H1 (cell line): ENCODE results near the gene CAMTA1. TPM values are rescaled to one million over a fixed set of nuclear protein-coding genes. Genes with fewer than 3 reads are reported as not detected.

Source experiments
- CTCF ChIA-PET: fragments of 300-600 bp; sonication (Branson Sonifier 250); formaldehyde crosslinking; loops from one replicate; lab custom pipeline; 2021; ENCODE audit not compliant: partially characterized antibody; lab: Charles Lee
- POLR2A ChIA-PET: fragments of 300-600 bp; sonication (Branson Sonifier 250); formaldehyde crosslinking; loops from one replicate; lab custom pipeline; 2021; ENCODE audit warnings: inconsistent platforms; ENCODE audit not compliant: partially characterized antibody; lab: Charles Lee
- DNase-seq, 2 experiments: peaks; one replicate each; pipeline versions ENCODE4 v3.0.0 to v3.0.0-alpha.2; 2010 to 2022; ENCODE audit warnings: low spot score in 2 of 2, low read depth in 1 of 2, mixed read lengths in 1 of 2
- FAIRE-seq: peaks from 2 replicates; lab custom pipeline; 2011; peaks lifted over from hg19 to GRCh38; lab: Jason Lieb, UNC
- H2AFZ ChIP-seq: 2 replicates; pipeline ENCODE4 v1.8.1; 2012; ENCODE audit warnings: low read length, inconsistent platforms
- H2AK5ac ChIP-seq: 2 replicates; pipeline ENCODE4 v1.6.1; 2013; ENCODE audit warnings: low read depth, low read length
- H2BK120ac ChIP-seq: replicated peaks from 2 replicates; pipeline ENCODE3; 2013; ENCODE audit warnings: low read depth, low read length, inconsistent platforms
- H2BK12ac ChIP-seq: 2 replicates; pipeline ENCODE4 v1.6.1; 2013; ENCODE audit warnings: low read depth, low read length
- H2BK15ac ChIP-seq: 2 replicates; pipeline ENCODE4 v1.6.1; 2013; ENCODE audit warnings: low read length
- H2BK20ac ChIP-seq: 2 replicates; pipeline ENCODE4 v1.6.1; 2013; ENCODE audit warnings: low read length
- H2BK5ac ChIP-seq: 2 replicates; pipeline ENCODE4 v1.6.1; 2013; ENCODE audit warnings: low read depth, low read length
- H3K14ac ChIP-seq: 2 replicates; pipeline ENCODE4 v1.6.1; 2013; ENCODE audit warnings: inconsistent platforms; ENCODE audit not compliant: insufficient read length
- H3K18ac ChIP-seq: 2 replicates; pipeline ENCODE4 v1.6.1; 2013; ENCODE audit warnings: low read length; ENCODE audit errors: extremely low read depth
- H3K23ac ChIP-seq: 2 replicates; pipeline ENCODE4 v1.6.1; 2013; ENCODE audit warnings: inconsistent platforms; ENCODE audit not compliant: insufficient read length
- H3K23me2 ChIP-seq: 2 replicates; pipeline ENCODE4 v1.6.1; 2013; ENCODE audit warnings: low read depth, low read length
- H3K27ac ChIP-seq: 2 replicates; pipeline ENCODE4 v1.6.1; 2011; ENCODE audit warnings: low read depth, low read length, inconsistent platforms
- H3K27me3 ChIP-seq, 4 experiments: replicated peaks in 1 of 4; 1 replicate in 1 of 4; 2 replicates in 3 of 4; pipeline versions ENCODE4 v1.6.1 to v1.8.1; 2011 to 2013; ENCODE audit warnings: low read length in 3 of 4, mild to moderate bottlenecking in 3 of 4, inconsistent platforms in 2 of 4, mixed read lengths in 2 of 4, moderate library complexity in 1 of 4; ENCODE audit not compliant: control insufficient read depth in 3 of 4, insufficient read depth in 3 of 4; ENCODE audit errors: extremely low read depth in 1 of 4
- H3K36me3 ChIP-seq, 4 experiments: 2 replicates each; pipeline versions ENCODE4 v1.6.1 to v1.8.1; 2011 to 2013; ENCODE audit warnings: mild to moderate bottlenecking in 4 of 4, low read length in 3 of 4, moderate library complexity in 2 of 4, control low read depth in 1 of 4, inconsistent platforms in 1 of 4; ENCODE audit not compliant: insufficient read depth in 4 of 4, control insufficient read depth in 2 of 4
- H3K4ac ChIP-seq: replicated peaks from 2 replicates; pipeline ENCODE3; 2013; ENCODE audit warnings: low read length, low read depth, mixed read lengths, inconsistent platforms; ENCODE audit not compliant: insufficient read length
- H3K4me1 ChIP-seq, 4 experiments: replicated peaks in 1 of 4; 1 replicate in 1 of 4; 2 replicates in 3 of 4; pipeline versions ENCODE4 v1.6.1 to v1.8.1; 2011 to 2013; ENCODE audit warnings: low read length in 3 of 4, inconsistent platforms in 2 of 4, mixed read lengths in 1 of 4; ENCODE audit not compliant: insufficient read depth in 4 of 4, control insufficient read depth in 3 of 4
- H3K4me2 ChIP-seq, 2 experiments: 2 replicates each; pipeline versions ENCODE4 v1.6.1 to v1.8.1; 2011 to 2013; ENCODE audit warnings: low read depth in 2 of 2, low read length in 2 of 2, control low read depth in 1 of 2, inconsistent platforms in 1 of 2, mild to moderate bottlenecking in 1 of 2; ENCODE audit not compliant: insufficient read depth in 1 of 2
- H3K4me3 ChIP-seq, 4 experiments: fragments of 200-600, 300-600 bp in 1 of 4; sonication (generic), shearing (Covaris generic), sonication (Bioruptor Twin) in 1 of 4; 2 replicates each; pipeline versions ENCODE4 v1.5.1 to v1.8.1; 2011 to 2016; ENCODE audit warnings: low read length in 4 of 4, low read depth in 3 of 4, control low read depth in 2 of 4, inconsistent platforms in 2 of 4, mild to moderate bottlenecking in 2 of 4, mixed read lengths in 1 of 4, moderate library complexity in 1 of 4; ENCODE audit not compliant: insufficient read depth in 2 of 4; ENCODE audit errors: extremely low read depth in 1 of 4
- H3K56ac ChIP-seq: replicated peaks from 2 replicates; pipeline ENCODE3; 2013; ENCODE audit warnings: low read depth, mild to moderate bottlenecking, mixed read lengths, low read length, inconsistent platforms; ENCODE audit not compliant: insufficient read length
- H3K79me1 ChIP-seq: 2 replicates; pipeline ENCODE4 v1.6.1; 2013; ENCODE audit warnings: low read depth, low read length, control low read depth
- H3K79me2 ChIP-seq, 2 experiments: 2 replicates each; pipeline versions ENCODE4 v1.6.1 to v1.8.1; 2012 to 2013; ENCODE audit warnings: low read length in 2 of 2, mild to moderate bottlenecking in 2 of 2, inconsistent platforms in 1 of 2; ENCODE audit not compliant: insufficient read depth in 2 of 2, control insufficient read depth in 1 of 2
- H3K9ac ChIP-seq, 4 experiments: replicated peaks in 1 of 4; 1 replicate in 1 of 4; 2 replicates in 3 of 4; pipeline versions ENCODE4 v1.6.1 to v1.8.1; 2011 to 2013; ENCODE audit warnings: low read depth in 3 of 4, low read length in 3 of 4, control low read depth in 2 of 4, mild to moderate bottlenecking in 2 of 4, moderate library complexity in 2 of 4, inconsistent platforms in 1 of 4; ENCODE audit errors: extremely low read depth in 1 of 4
- H3K9me3 ChIP-seq, 2 experiments: 2 replicates each; pipeline versions ENCODE4 v1.6.1 to v1.8.1; 2012 to 2013; ENCODE audit warnings: mild to moderate bottlenecking in 2 of 2, moderate library complexity in 2 of 2, control low read depth in 1 of 2, inconsistent platforms in 1 of 2, low read depth in 1 of 2, low read length in 1 of 2, mixed read lengths in 1 of 2; ENCODE audit not compliant: insufficient read depth in 2 of 2
- H4K20me1 ChIP-seq, 2 experiments: replicated peaks in 1 of 2; 2 replicates each; pipeline versions ENCODE3 to v1.8.1; 2011 to 2013; ENCODE audit warnings: inconsistent platforms in 2 of 2, low read length in 2 of 2, mild to moderate bottlenecking in 1 of 2; ENCODE audit not compliant: insufficient read depth in 2 of 2, control insufficient read depth in 1 of 2
- H4K5ac ChIP-seq: 2 replicates; pipeline ENCODE4 v1.6.1; 2013; ENCODE audit warnings: low read length, low read depth, mixed read lengths, inconsistent platforms; ENCODE audit not compliant: insufficient read length
- H4K8ac ChIP-seq: 2 replicates; pipeline ENCODE4 v1.8.0; 2013; ENCODE audit warnings: mild to moderate bottlenecking, moderate library complexity, low read length, inconsistent platforms; ENCODE audit not compliant: insufficient read depth; ENCODE audit errors: extremely low read depth
- H4K91ac ChIP-seq: replicated peaks from 2 replicates; pipeline ENCODE3; 2013; ENCODE audit warnings: low read length, mixed read lengths, inconsistent platforms; ENCODE audit not compliant: insufficient read length
- CHD2 ChIP-seq: IDR thresholded peaks from 2 replicates; pipeline ENCODE4 v1.6.1; 2012; ENCODE audit warnings: low read length, improper control_type of control experiment
- CREB1 ChIP-seq: IDR thresholded peaks from 2 replicates; pipeline ENCODE4 v1.6.1; 2012; ENCODE audit warnings: inconsistent platforms
- CTBP2 ChIP-seq: IDR thresholded peaks from 2 replicates; pipeline ENCODE4 v1.7.0; 2011; ENCODE audit warnings: borderline replicate concordance, mild to moderate bottlenecking, moderate library complexity, mixed read lengths, low read length; ENCODE audit not compliant: insufficient read depth, insufficient read length
- EZH2 ChIP-seq: fragments of 200-600 bp; sonication (generic); IDR thresholded peaks from 2 replicates; pipeline ENCODE4 v1.7.1; 2012; ENCODE audit warnings: low read depth, mild to moderate bottlenecking, moderate library complexity, low read length, inconsistent platforms; ENCODE audit not compliant: severe bottlenecking
- FOSL1 ChIP-seq: IDR thresholded peaks from 2 replicates; pipeline ENCODE4 v1.6.1; 2011; ENCODE audit warnings: mild to moderate bottlenecking, low read depth, low read length, moderate library complexity; ENCODE audit not compliant: insufficient read depth
- POLR2AphosphoS5 ChIP-seq: IDR thresholded peaks from 2 replicates; pipeline ENCODE4 v1.6.1; 2011; ENCODE audit warnings: low read depth, low read length
- RAD21 ChIP-seq, 2 experiments: IDR thresholded peaks in 1 of 2; conservative IDR thresholded peaks in 1 of 2; 2 replicates each; pipeline ENCODE4 v1.6.1; 2011; ENCODE audit warnings: low read depth in 2 of 2, low read length in 2 of 2, improper control_type of control experiment in 1 of 2, inconsistent platforms in 1 of 2, mild to moderate bottlenecking in 1 of 2, moderate library complexity in 1 of 2
- RBBP5 ChIP-seq: IDR thresholded peaks from 2 replicates; pipeline ENCODE4 v1.7.1; 2012; ENCODE audit warnings: low read depth, mild to moderate bottlenecking, inconsistent platforms, low read length, moderate library complexity, borderline replicate concordance
- SAP30 ChIP-seq: fragments of 300-600 bp; sonication (generic); IDR thresholded peaks from 2 replicates; pipeline ENCODE4 v1.7.1; 2012; ENCODE audit warnings: low read length, moderate library complexity, mild to moderate bottlenecking, inconsistent platforms; ENCODE audit not compliant: insufficient read depth, insufficient replicate concordance
- SUZ12 ChIP-seq: fragments of 200-600 bp; sonication (generic); IDR thresholded peaks from 2 replicates; pipeline ENCODE4 v1.6.1; 2012; ENCODE audit warnings: mild to moderate bottlenecking, inconsistent platforms, low read length, moderate library complexity, mixed read lengths
- TBP ChIP-seq: IDR thresholded peaks from 2 replicates; pipeline ENCODE4 v1.6.1; 2011; ENCODE audit warnings: low read depth, low read length, improper control_type of control experiment
- USF2 ChIP-seq: IDR thresholded peaks from 2 replicates; pipeline ENCODE4 v1.6.1; 2011; ENCODE audit warnings: low read length, improper control_type of control experiment
- WGBS, 2 experiments: shearing (Covaris generic) in 1 of 2; methylation state at CpG; one replicate each; pipeline versions ENCODE4 v1.1.6 to v1.1.7; 2013 to 2015; ENCODE audit warnings: low lambda C conversion rate in 2 of 2, mixed read lengths in 2 of 2, inconsistent platforms in 1 of 2, low coverage in 1 of 2, missing lambda C conversion rate in 1 of 2; ENCODE audit not compliant: insufficient replicate concordance in 2 of 2, insufficient coverage in 1 of 2, insufficient read length in 1 of 2; ENCODE audit errors: extremely low coverage in 1 of 2, missing lambda C conversion rate in 1 of 2; 5-methylcytosine and 5-hydroxymethylcytosine counted together
- polyA plus RNA-seq, 7 experiments: library from polyadenylated mRNA; depleted of rRNA in 3 of 7; stranded (reverse) in 5 of 7; unstranded in 2 of 7; fragments of >200 nt in 5 of 7; fragments of 200-250 nt in 2 of 7; gene quantifications; 1 replicate in 5 of 7; 2 replicates in 1 of 7; 4 replicates in 1 of 7; pipeline versions ENCODE4 v1.2.1 to v1.2.3, GENCODE V29; 2011 to 2013; ENCODE audit warnings: missing spikeins in 2 of 7, mixed read lengths in 2 of 7
- total RNA-seq: library from RNA; stranded (reverse); fragmentation: NEBNext Ultra II Directional; extraction: Animal tissue kit (Norgen Biotek cat#: 25700); gene quantifications from 2 replicates; pipeline ENCODE4 v1.2.1, GENCODE V29; 2021

CAMTA1 gene
- total and polyA plus RNA-seq, 2 of the 8 experiments (the other 6 are each of a cell fraction or from before 2014, with no cell fraction given): 65.0 to 119 TPM

GRCh38 chr1:7355646-7356045 lies 570.4 kb downstream of the CAMTA1 start:
- no peak overlapping the region for H3K27ac ChIP-seq
- H3K9me3 ChIP-seq: no peaks in the 10 kb centered on the region
- no peak overlapping the region for H3K9ac ChIP-seq
- H2BK12ac ChIP-seq: no peak overlapping the region
- WGBS, 2 experiments: 100% methylated on average over 2 of the region's 2 CpGs; no CpG with 5 or more reads in 1 of the 2 experiments
- H2BK5ac ChIP-seq: no peak overlapping the region
- H4K20me1 ChIP-seq: no peaks in the 10 kb centered on the region
- no peaks in the 10 kb centered on the region for H3K27me3 ChIP-seq
- H3K23ac ChIP-seq: no peak overlapping the region
- H3K79me1 ChIP-seq: no peaks in the 10 kb centered on the region
- no peak overlapping the region for H3K4ac ChIP-seq
- no peaks in the 10 kb centered on the region for H3K36me3 ChIP-seq
- H2AK5ac ChIP-seq: no peak overlapping the region
- H2BK15ac ChIP-seq: no peak overlapping the region
- H2BK120ac ChIP-seq: no peak overlapping the region
- no peak for DNase-seq
- TF ChIP-seq CHD2 (no peak), EZH2 (no peak), POLR2AphosphoS5 (no peak), CTBP2 (no peak), RBBP5 (no peak), SUZ12 (no peak), SAP30 (no peak), RAD21 (IDR thresholded peaks at IDR 0.05 in 1 of 2, conservative IDR thresholded peaks at IDR 0.05 in 1 of 2; ENCODE audit: low read depth in 2 of 2, low read length in 2 of 2) (no peak), TBP (no peak), FOSL1 (no peak), USF2 (no peak), CREB1 (no peak)
- H4K91ac ChIP-seq: no peak overlapping the region
- ChIA-PET POLR2A (no interaction called here), CTCF (interaction anchor here (1.7 kb wide), 1 partner anchor 123 kb away, joined by 4 read pairs; no protein-coding TSS in a partner anchor)
- H2AFZ ChIP-seq: no peak overlapping the region
- no peak for FAIRE-seq
- no peaks in the 10 kb centered on the region for H3K79me2 ChIP-seq
- no peak overlapping the region for H4K5ac ChIP-seq
- H3K18ac ChIP-seq: no peak overlapping the region
- H3K23me2 ChIP-seq: no peaks in the 10 kb centered on the region
- no peak overlapping the region for H4K8ac ChIP-seq
- no peaks in the 10 kb centered on the region for H3K4me1 ChIP-seq
- no peak overlapping the region for H3K14ac ChIP-seq
- no peak overlapping the region for H3K56ac ChIP-seq
- no peak overlapping the region for H3K4me2 ChIP-seq
- no peak overlapping the region for H2BK20ac ChIP-seq
- H3K4me3 ChIP-seq: no peak overlapping the region
